ENCODE data around the gene HLCS.

HLCS gene

DNA sequence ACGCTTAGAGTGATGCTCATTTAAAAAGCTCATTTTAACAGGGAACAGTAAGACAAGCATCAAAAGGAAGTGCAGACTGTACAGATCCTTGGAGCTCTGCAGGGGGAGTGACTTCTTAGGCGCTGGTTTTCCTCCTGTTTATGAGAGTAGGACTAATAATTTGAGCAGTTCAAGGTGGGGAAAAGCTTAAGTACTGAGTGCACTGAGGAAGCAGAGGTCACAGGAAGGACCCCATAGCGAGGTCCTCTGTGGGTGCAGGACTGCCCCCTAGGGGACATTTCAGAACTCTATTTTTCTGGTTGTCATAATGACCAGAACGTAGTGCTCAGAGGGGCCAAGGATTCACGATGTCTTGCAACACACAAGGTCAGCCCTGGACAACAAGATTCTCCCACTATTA lies 112.1 kb downstream of the HLCS start:
- Histone ChIP-seq H3K9ac (ENCODE audit: low read depth, low read length) (no peak overlapping the region), H3K36me3 (ENCODE audit: insufficient read depth, low read length) (no peaks in the 10 kb centered on the region), H3K4me1 (ENCODE audit: insufficient read depth, low read length) (peaks cover under 1% of the 10 kb centered on the region; the same call in 1 of the 2 replicates), H3K9me3 (ENCODE audit: control insufficient read depth, insufficient read depth, low read length) (no peaks in the 10 kb centered on the region)

GRCh38 chr21:36852864-36853263 lies 113.6 kb downstream of the HLCS start:
- no peaks in the 10 kb centered on the region for H3K36me3 ChIP-seq (ENCODE audit: insufficient read depth, low read length)

DNA sequence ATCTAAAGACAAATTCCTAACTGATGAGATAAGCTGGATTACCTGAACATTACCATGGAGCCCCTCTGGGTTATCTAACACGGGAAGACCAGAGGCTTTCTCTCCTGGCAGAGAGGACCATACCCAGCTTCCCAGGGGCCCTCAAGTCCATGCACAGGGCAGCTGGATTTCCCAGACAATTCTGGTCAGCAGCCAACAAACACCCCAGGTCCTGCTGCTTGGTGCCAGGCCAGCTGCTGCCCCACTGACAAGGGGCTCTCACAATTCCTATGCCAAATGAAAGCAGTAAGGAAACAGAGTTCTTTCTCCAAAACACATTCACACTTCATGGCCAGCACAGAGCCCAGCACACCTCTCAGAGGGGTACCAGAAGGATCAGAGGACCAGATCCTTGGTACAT lies 114.2 kb downstream of the HLCS start:
- Histone ChIP-seq H3K9me3 (ENCODE audit: control insufficient read depth, insufficient read depth, low read length) (no peaks in the 10 kb centered on the region), H3K36me3 (ENCODE audit: insufficient read depth, low read length) (no peaks in the 10 kb centered on the region), H3K9ac (ENCODE audit: low read depth, low read length) (no peak overlapping the region), H3K4me1 (ENCODE audit: insufficient read depth, low read length) (peaks cover 3% of the 10 kb centered on the region; the same call in 1 of the 2 replicates)

More at GRCh38 chr21:36852864-36853263, 113.6 kb downstream of the HLCS start:
- Histone ChIP-seq H3K9me3 (ENCODE audit: control insufficient read depth, insufficient read depth, low read length) (no peaks in the 10 kb centered on the region), H3K9ac (ENCODE audit: low read depth, low read length) (no peak overlapping the region), H3K4me1 (ENCODE audit: insufficient read depth, low read length) (no peaks in the 10 kb centered on the region)

GRCh38 chr21:36851121-36851520 lies 115.3 kb downstream of the HLCS start:
- Histone ChIP-seq H3K9me3 (ENCODE audit: control insufficient read depth, insufficient read depth, low read length) (no peaks in the 10 kb centered on the region), H3K9ac (ENCODE audit: low read depth, low read length) (no peak overlapping the region), H3K4me1 (ENCODE audit: insufficient read depth, low read length) (peaks cover 12% of the 10 kb centered on the region; the same call in 1 of the 2 replicates), H3K36me3 (ENCODE audit: insufficient read depth, low read length) (no peaks in the 10 kb centered on the region)

DNA sequence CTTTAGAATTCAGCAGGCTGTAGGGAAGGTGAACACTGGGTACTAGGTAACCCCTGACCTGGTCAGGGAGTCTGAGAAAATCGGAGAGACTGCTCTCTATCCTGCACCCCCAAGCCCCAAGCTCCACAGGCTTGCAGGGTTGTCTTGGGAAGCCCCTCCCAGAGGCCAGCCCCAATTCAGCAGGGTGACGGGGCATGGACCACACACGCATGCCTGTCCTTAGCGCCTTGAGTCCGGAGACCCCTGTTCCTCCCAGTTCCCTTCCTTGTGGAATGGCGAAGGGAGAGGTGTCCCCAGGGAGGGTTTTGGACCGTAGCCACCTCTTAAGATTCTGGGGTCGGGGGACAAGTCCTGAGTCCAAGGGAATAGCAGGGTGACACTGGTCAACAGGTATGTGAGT lies 116.1 kb downstream of the HLCS start:
- Histone ChIP-seq H3K9me3 (ENCODE audit: control insufficient read depth, insufficient read depth, low read length) (no peaks in the 10 kb centered on the region), H3K4me1 (ENCODE audit: insufficient read depth, low read length) (peaks cover 12% of the 10 kb centered on the region; the same call in 1 of the 2 replicates), H3K36me3 (ENCODE audit: insufficient read depth, low read length) (no peaks in the 10 kb centered on the region), H3K9ac (ENCODE audit: low read depth, low read length) (no peak overlapping the region)

- Histone ChIP-seq H3K9ac (ENCODE audit: low read depth, low read length) (no peak overlapping the region), H3K4me1 (ENCODE audit: insufficient read depth, low read length) (peaks cover 16% of the 10 kb centered on the region), H3K9me3 (ENCODE audit: control insufficient read depth, insufficient read depth, low read length) (no peaks in the 10 kb centered on the region), H3K36me3 (ENCODE audit: insufficient read depth, low read length) (no peaks in the 10 kb centered on the region)
Observed at GRCh38 chr21:36849461-36850105, 116.9 kb downstream of the HLCS start.

DNA sequence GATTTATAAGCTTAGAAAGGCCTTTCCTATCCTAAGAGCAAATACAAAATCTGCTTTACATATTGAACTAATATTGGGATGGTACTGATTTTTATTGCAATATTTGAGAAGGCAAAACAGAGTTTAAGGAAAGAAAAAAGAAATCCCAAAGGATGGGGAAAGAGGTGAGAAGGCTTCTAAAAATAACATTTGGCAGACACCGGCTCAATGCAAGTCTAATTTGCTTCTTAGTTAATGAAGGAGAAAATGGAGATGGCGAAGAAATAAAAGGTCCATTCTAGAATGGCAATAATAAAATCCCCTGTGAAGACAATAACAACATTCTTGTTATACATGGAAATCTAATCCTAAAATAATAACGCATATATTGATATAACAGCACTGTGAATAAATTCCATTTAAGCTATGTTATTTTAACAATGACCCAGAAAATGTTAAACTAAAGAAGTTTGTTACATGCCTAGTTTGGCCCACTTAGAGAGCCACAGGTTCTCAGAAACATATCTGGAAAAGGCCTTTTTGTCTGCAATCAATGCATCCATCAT lies 117.7 kb downstream of the HLCS start:
- H3K9me3 ChIP-seq (ENCODE audit: control insufficient read depth, insufficient read depth, low read length): no peaks in the 10 kb centered on the region
- no peak overlapping the region for H3K9ac ChIP-seq (ENCODE audit: low read depth, low read length)
- H3K36me3 ChIP-seq (ENCODE audit: insufficient read depth, low read length): no peaks in the 10 kb centered on the region
- H3K4me1 ChIP-seq (ENCODE audit: insufficient read depth, low read length): peaks cover 16% of the 10 kb centered on the region

- peaks cover 16% of the 10 kb centered on the region for H3K4me1 ChIP-seq (ENCODE audit: insufficient read depth, low read length)
- H3K36me3 ChIP-seq (ENCODE audit: insufficient read depth, low read length): no peaks in the 10 kb centered on the region
- no peak overlapping the region for H3K9ac ChIP-seq (ENCODE audit: low read depth, low read length)
Observed at GRCh38 chr21:36847189-36847588, 119.3 kb downstream of the HLCS start.

DNA sequence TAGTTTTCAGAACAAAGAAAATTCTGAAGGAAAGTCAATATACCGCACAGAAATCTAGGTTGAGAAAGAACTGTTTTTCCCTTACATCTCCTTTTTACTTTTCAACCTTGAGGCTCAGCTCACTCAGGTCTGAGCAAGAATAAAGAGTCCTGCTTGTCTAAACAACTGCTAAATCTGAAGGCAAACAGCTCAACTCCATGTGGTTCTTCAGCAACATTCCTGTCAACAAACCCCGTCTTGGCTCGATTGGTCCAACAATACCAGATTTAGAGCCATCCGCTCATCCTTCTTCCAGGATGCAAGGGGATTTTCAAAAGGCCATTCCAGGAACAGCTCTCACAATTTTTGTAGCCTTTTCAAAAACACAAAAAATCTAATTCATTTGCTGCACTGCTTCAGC lies 119.8 kb downstream of the HLCS start:
- no peaks in the 10 kb centered on the region for H3K9me3 ChIP-seq (ENCODE audit: control insufficient read depth, insufficient read depth, low read length)
- no peaks in the 10 kb centered on the region for H3K36me3 ChIP-seq (ENCODE audit: insufficient read depth, low read length)
- peaks cover 16% of the 10 kb centered on the region for H3K4me1 ChIP-seq (ENCODE audit: insufficient read depth, low read length)
- H3K9ac ChIP-seq (ENCODE audit: low read depth, low read length): no peak overlapping the region

More at GRCh38 chr21:36847189-36847588, 119.3 kb downstream of the HLCS start:
- H3K9me3 ChIP-seq (ENCODE audit: control insufficient read depth, insufficient read depth, low read length): no peaks in the 10 kb centered on the region

GRCh38 chr21:36845790-36846189 lies 120.7 kb downstream of the HLCS start:
- no peak overlapping the region for H3K9ac ChIP-seq (ENCODE audit: low read depth, low read length)
- peaks cover 16% of the 10 kb centered on the region for H3K4me1 ChIP-seq (ENCODE audit: insufficient read depth, low read length)
- H3K9me3 ChIP-seq (ENCODE audit: control insufficient read depth, insufficient read depth, low read length): no peaks in the 10 kb centered on the region
- no peaks in the 10 kb centered on the region for H3K36me3 ChIP-seq (ENCODE audit: insufficient read depth, low read length)

- Histone ChIP-seq H3K9ac (ENCODE audit: low read depth, low read length) (no peak overlapping the region), H3K4me1 (ENCODE audit: insufficient read depth, low read length) (peaks cover 16% of the 10 kb centered on the region)
Observed at GRCh38 chr21:36845070-36845469, 121.4 kb downstream of the HLCS start.

GRCh38 chr21:36841866-36842265 lies 124.6 kb downstream of the HLCS start:
- peaks cover 9% of the 10 kb centered on the region for H3K4me1 ChIP-seq (ENCODE audit: insufficient read depth, low read length)
- no peak overlapping the region for H3K9ac ChIP-seq (ENCODE audit: low read depth, low read length)
- H3K36me3 ChIP-seq (ENCODE audit: insufficient read depth, low read length): no peaks in the 10 kb centered on the region
- H3K9me3 ChIP-seq (ENCODE audit: control insufficient read depth, insufficient read depth, low read length): no peaks in the 10 kb centered on the region

More at GRCh38 chr21:36845070-36845469, 121.4 kb downstream of the HLCS start:
- Histone ChIP-seq H3K9me3 (ENCODE audit: control insufficient read depth, insufficient read depth, low read length) (no peaks in the 10 kb centered on the region), H3K36me3 (ENCODE audit: insufficient read depth, low read length) (no peaks in the 10 kb centered on the region)

GRCh38 chr21:36839735-36840134 lies 126.7 kb downstream of the HLCS start:
- Histone ChIP-seq H3K36me3 (ENCODE audit: insufficient read depth, low read length) (no peaks in the 10 kb centered on the region), H3K9ac (ENCODE audit: low read depth, low read length) (no peak overlapping the region), H3K9me3 (ENCODE audit: control insufficient read depth, insufficient read depth, low read length) (no peaks in the 10 kb centered on the region)

DNA sequence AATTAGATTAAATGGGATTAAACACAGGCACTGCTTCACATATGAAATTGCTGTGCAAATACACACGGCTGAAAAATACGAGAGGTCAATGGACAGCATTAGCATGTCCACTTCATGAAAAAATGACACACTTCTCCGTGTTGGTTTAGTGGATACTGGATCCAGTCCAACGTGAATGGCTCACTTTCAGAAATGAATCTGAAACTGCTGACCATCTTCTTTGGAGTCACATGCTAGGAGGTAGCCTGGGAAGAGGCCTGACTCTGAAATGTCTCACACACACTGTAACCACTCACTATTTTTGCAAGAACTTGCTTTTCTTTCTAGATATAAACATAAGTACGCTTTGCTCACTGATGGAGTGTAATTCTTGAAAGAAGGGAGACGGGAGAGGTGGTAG lies 127.3 kb downstream of the HLCS start:
- Histone ChIP-seq H3K36me3 (ENCODE audit: insufficient read depth, low read length) (no peaks in the 10 kb centered on the region), H3K9me3 (ENCODE audit: control insufficient read depth, insufficient read depth, low read length) (no peaks in the 10 kb centered on the region), H3K9ac (ENCODE audit: low read depth, low read length) (no peak overlapping the region), H3K4me1 (ENCODE audit: insufficient read depth, low read length) (no peaks in the 10 kb centered on the region; the same call in 1 of the 2 replicates)

More at GRCh38 chr21:36839735-36840134, 126.7 kb downstream of the HLCS start:
- no peaks in the 10 kb centered on the region; the same call in 1 of the 2 replicates for H3K4me1 ChIP-seq (ENCODE audit: insufficient read depth, low read length)

- Histone ChIP-seq H3K36me3 (ENCODE audit: insufficient read depth, low read length) (no peaks in the 10 kb centered on the region), H3K9ac (ENCODE audit: low read depth, low read length) (no peak overlapping the region), H3K4me1 (ENCODE audit: insufficient read depth, low read length) (no peaks in the 10 kb centered on the region; the same call in 1 of the 2 replicates), H3K9me3 (ENCODE audit: control insufficient read depth, insufficient read depth, low read length) (no peaks in the 10 kb centered on the region)
Observed at GRCh38 chr21:36835383-36835795, 131.1 kb downstream of the HLCS start.
